Mucosa of descending colon (tissue), 3 donors: Measurements from ENCODE around the gene PWWP2A. TPM values are rescaled to one million over a fixed set of nuclear protein-coding genes. Genes with fewer than 3 reads are reported as not detected.

ENCODE experiments used
- ATAC-seq: fragments of 200-7000 bp; cut with Tn5 transposase; one replicate; pipeline ENCODE4 v1.9.1; 2020; ENCODE audit warnings: mild to moderate bottlenecking, moderate library complexity
- DNase-seq, 3 donors: peaks; one replicate each; pipeline ENCODE4 v3.0.0-alpha.2; 2020
- H3K36me3 ChIP-seq: fragments of 200-600 bp; one replicate; pipeline ENCODE4 v1.8.0; 2021; ENCODE audit warnings: low read depth, mild to moderate bottlenecking
- H3K4me1 ChIP-seq: fragments of 200-600 bp; one replicate; pipeline ENCODE4 v1.8.0; 2021; ENCODE audit warnings: low read depth, mild to moderate bottlenecking
- H3K4me3 ChIP-seq: fragments of 200-600 bp; one replicate; pipeline ENCODE4 v1.8.0; 2021; ENCODE audit warnings: mild to moderate bottlenecking
- H3K9me3 ChIP-seq: fragments of 200-600 bp; one replicate; pipeline ENCODE4 v1.8.0; 2021; ENCODE audit warnings: mild to moderate bottlenecking
- CTCF ChIP-seq: fragments of 200-600 bp; IDR thresholded peaks from one replicate; pipeline ENCODE4 v1.8.0; 2022; ENCODE audit warnings: antibody characterized with exemption, mild to moderate bottlenecking
- intact Hi-C, 2 donors: fragments of 100-400 bp; cut with DNase I in 1 of 2; cut with micrococcal nuclease in 1 of 2; formaldehyde crosslinking; loops; one replicate each; pipeline versions ENCODE4 v1.11.0 to v1.11.1; 2022; cut with DNase I, micrococcal nuclease
- total RNA-seq, 3 donors: library from RNA; stranded (reverse); fragmentation: NEBNext Ultra II Directional in 2 of 3; extraction: Animal tissue kit (Norgen Biotek cat#: 25700) in 2 of 3; gene quantifications; one replicate each; pipeline versions ENCODE4 v1.2.1 to v1.2.4, GENCODE V29; 2021 to 2023
- donor health status: DM: no; HTN: no; CAD: no; lungs with moderate emphysema.
- donor health status: DM: no; HTN: no; CAD: no.
- donor health status: DM: no; HTN: yes; CAD: no.

Gene PWWP2A
- total RNA-seq, 3 donors from 2014 or later, result 37.6 to 52.8 (median 41.3) TPM

GRCh38 chr5:160047423-160047822 lies 71.8 kb downstream of the PWWP2A start:
- H3K36me3 ChIP-seq, result no peaks in the 10 kb centered on the region
- ATAC-seq (no peak), DNase-seq (no peak)
- H3K4me1 ChIP-seq, result no peaks in the 10 kb centered on the region
- intact Hi-C loops, result no loop called here
- no peaks in the 10 kb centered on the region for H3K9me3 ChIP-seq
- no peak overlapping the region for H3K4me3 ChIP-seq
- TF ChIP-seq CTCF, result no peak

- Histone ChIP-seq H3K4me3 (no peak overlapping the region), H3K36me3 (no peaks in the 10 kb centered on the region), H3K9me3 (no peaks in the 10 kb centered on the region), H3K4me1 (peaks cover 3% of the 10 kb centered on the region)
- no peak for TF ChIP-seq CTCF
- DNase-seq (no peak), ATAC-seq (no peak)
- intact Hi-C loops, result no loop called here
These were observed 74.3 kb downstream of the PWWP2A start for GRCh38 chr5:160044967-160045366.

- TF ChIP-seq CTCF, result no peak
- H3K9me3 ChIP-seq, result no peaks in the 10 kb centered on the region
- ATAC-seq, result no peak
- peaks cover 3% of the 10 kb centered on the region for H3K4me1 ChIP-seq
- no peak for DNase-seq
- intact Hi-C loops, result no loop called here
- H3K4me3 ChIP-seq, result no peak overlapping the region
- no peaks in the 10 kb centered on the region for H3K36me3 ChIP-seq
These were observed 74.9 kb downstream of the PWWP2A start for GRCh38 chr5:160044391-160044804.

GRCh38 chr5:160042671-160043070 lies 76.6 kb downstream of the PWWP2A start:
- ATAC-seq (no peak), DNase-seq (no peak)
- no peak overlapping the region for H3K4me3 ChIP-seq
- H3K9me3 ChIP-seq, result no peaks in the 10 kb centered on the region
- no peak for TF ChIP-seq CTCF
- no peaks in the 10 kb centered on the region for H3K36me3 ChIP-seq
- intact Hi-C loops, result no loop called here
- peaks cover 3% of the 10 kb centered on the region for H3K4me1 ChIP-seq

Other genes starting within 250 kb of the PWWP2A start
- gene ADRA1B, start 203.0 kb downstream of the PWWP2A start, total RNA-seq, result under 1 TPM; 0.51 to 0.89 (median 0.69) TPM
- gene TTC1, start 110.3 kb downstream of the PWWP2A start, total RNA-seq, result 10 to 100 TPM; 42.6 to 54.7 (median 46.6) TPM
- gene FABP6, start 110.1 kb upstream of the PWWP2A start, total RNA-seq, result not detected
- 10 to 100 TPM in 2 of 3 donors, 1 to 10 TPM in 1; 8.7 to 32.7 (median 25.0) TPM for gene CCNJL, start 193.1 kb upstream of the PWWP2A start, total RNA-seq